AG20443 (cell line): ENCODE data around the gene LIMS1.
A peak's percentile ranks its signal among the peaks of the same experiment; 100 is the strongest.
"Not testable (repeated sequence)": the region's sequence is repeated elsewhere in the genome, so short reads cannot be mapped to it uniquely, and the experiment has no call there.

Experiments
- DNase-seq: peaks from one replicate; pipeline ENCODE4 v3.0.0; 2012; ENCODE audit warnings: low spot score, mixed read lengths

Gene LIMS1

GRCh38 chr2:108552566-108552965 is 18.3 kb downstream of the LIMS1 start:
- no peak for DNase-seq

- no peak for DNase-seq
Observed at GRCh38 chr2:108553209-108553919, 19.1 kb downstream of the LIMS1 start.

- DNase-seq = no peak
Observed at GRCh38 chr2:108554528-108554927, 20.3 kb downstream of the LIMS1 start.

- no peak for DNase-seq
Observed at GRCh38 chr2:108555572-108555971, 21.3 kb downstream of the LIMS1 start.

GRCh38 chr2:108556581-108556980 is 22.3 kb downstream of the LIMS1 start:
- DNase-seq = not testable (repeated sequence)

- no peak for DNase-seq
Observed at GRCh38 chr2:108560241-108560811, 26.1 kb downstream of the LIMS1 start.

- DNase-seq = no peak
Observed at GRCh38 chr2:108560895-108561530, 26.7 kb downstream of the LIMS1 start.

- DNase-seq = no peak
Observed at GRCh38 chr2:108562274-108562673, 28.0 kb downstream of the LIMS1 start.

GRCh38 chr2:108564510-108564909 is 30.2 kb downstream of the LIMS1 start:
- DNase-seq = no peak

GRCh38 chr2:108565778-108566375 is 31.6 kb downstream of the LIMS1 start:
- DNase-seq = no peak

GRCh38 chr2:108570416-108570815 is 36.1 kb downstream of the LIMS1 start:
- DNase-seq = no peak

GRCh38 chr2:108571286-108571685 is 37.0 kb downstream of the LIMS1 start:
- DNase-seq = no peak

- peak; percentile 73 for DNase-seq
Observed at GRCh38 chr2:108573061-108573460, 38.8 kb downstream of the LIMS1 start.

GRCh38 chr2:108574332-108574731 is 40.1 kb downstream of the LIMS1 start:
- no peak for DNase-seq

- peak; percentile 72 for DNase-seq
Observed at GRCh38 chr2:108575132-108575966, 41.1 kb downstream of the LIMS1 start.

GRCh38 chr2:108577099-108577498 is 42.8 kb downstream of the LIMS1 start:
- no peak for DNase-seq

- DNase-seq = no peak
Observed at GRCh38 chr2:108579623-108580022, 45.4 kb downstream of the LIMS1 start.

GRCh38 chr2:108580050-108580449 is 45.8 kb downstream of the LIMS1 start:
- DNase-seq = no peak

- DNase-seq = peak; percentile 78
Observed at GRCh38 chr2:108583903-108584520, 49.7 kb downstream of the LIMS1 start.

GRCh38 chr2:108585436-108585835 is 51.2 kb downstream of the LIMS1 start:
- DNase-seq = no peak

GRCh38 chr2:108586116-108586515 is 51.8 kb downstream of the LIMS1 start:
- DNase-seq = no peak

- no peak for DNase-seq
Observed at GRCh38 chr2:108586631-108587030, 52.4 kb downstream of the LIMS1 start.
